GM23248 (cell line): Measurements from ENCODE around the gene RPL27A. TPM values are rescaled to one million over a fixed set of nuclear protein-coding genes. Genes with fewer than 3 reads are reported as not detected.
"Not testable (repeated sequence)": the region's sequence is repeated elsewhere in the genome, so short reads cannot be mapped to it uniquely, and the experiment has no call there.

Experiments used
- DNase-seq: peaks from one replicate; pipeline ENCODE4 v3.0.0-alpha.2; 2015
- H2AFZ ChIP-seq: fragments of 200-600 bp; sonication (generic); 2 replicates; pipeline ENCODE4 v1.6.1; 2016; ENCODE audit warnings: antibody characterized with exemption
- H3F3A ChIP-seq: fragments of 200-600 bp; sonication (generic); 2 replicates; pipeline ENCODE4 v1.6.1; 2016; ENCODE audit warnings: mild to moderate bottlenecking, antibody characterized with exemption, mixed run types; ENCODE audit not compliant: insufficient read depth
- H3K27ac ChIP-seq: fragments of 200-600 bp; sonication (generic); 2 replicates; pipeline ENCODE4 v1.5.1; 2016; ENCODE audit warnings: mild to moderate bottlenecking
- H3K27me3 ChIP-seq: fragments of 200-600 bp; sonication (generic); replicated peaks from 2 replicates; pipeline ENCODE4 v1.6.1; 2016; ENCODE audit warnings: mild to moderate bottlenecking; ENCODE audit not compliant: insufficient read depth
- H3K36me3 ChIP-seq: fragments of 200-600 bp; sonication (generic); 2 replicates; pipeline ENCODE4 v1.6.1; 2016; ENCODE audit warnings: low read depth, mild to moderate bottlenecking
- H3K4me1 ChIP-seq: fragments of 200-600 bp; sonication (generic); 2 replicates; pipeline ENCODE4 v1.6.1; 2016; ENCODE audit warnings: mild to moderate bottlenecking; ENCODE audit not compliant: insufficient read depth
- H3K4me2 ChIP-seq: fragments of 200-600 bp; sonication (generic); one replicate; pipeline ENCODE4 v1.6.1; 2016; ENCODE audit warnings: mild to moderate bottlenecking; ENCODE audit not compliant: unreplicated experiment
- H3K4me3 ChIP-seq: fragments of 200-600 bp; sonication (generic); 2 replicates; pipeline ENCODE4 v1.5.1; 2016; ENCODE audit warnings: mild to moderate bottlenecking
- H3K79me2 ChIP-seq: fragments of 200-600 bp; sonication (generic); 2 replicates; pipeline ENCODE4 v1.6.1; 2016; ENCODE audit warnings: mild to moderate bottlenecking; ENCODE audit not compliant: insufficient read depth
- H3K9ac ChIP-seq: fragments of 200-600 bp; sonication (generic); 2 replicates; pipeline ENCODE4 v1.6.1; 2016; ENCODE audit warnings: mild to moderate bottlenecking
- H3K9me2 ChIP-seq: fragments of 200-600 bp; sonication (generic); 2 replicates; pipeline ENCODE4 v1.6.1; 2016; ENCODE audit warnings: mixed run types, mild to moderate bottlenecking, moderate library complexity; ENCODE audit not compliant: insufficient read depth
- H3K9me3 ChIP-seq: fragments of 200-600 bp; sonication (generic); one replicate; pipeline ENCODE4 v1.6.1; 2017; ENCODE audit warnings: low read depth
- H4K20me1 ChIP-seq: fragments of 200-600 bp; sonication (generic); 2 replicates; pipeline ENCODE4 v1.6.0; 2016; ENCODE audit not compliant: insufficient read depth
- EZH2 ChIP-seq: fragments of 200-600 bp; sonication (generic); IDR thresholded peaks from 2 replicates; pipeline ENCODE4 v1.6.1; 2018; ENCODE audit warnings: antibody characterized with exemption, mild to moderate bottlenecking; ENCODE audit not compliant: insufficient read depth, poor library complexity, severe bottlenecking
- EZH2phosphoT487 ChIP-seq: fragments of 200-600 bp; sonication (generic); IDR thresholded peaks from 2 replicates; pipeline ENCODE4 v1.6.1; 2018; ENCODE audit warnings: antibody characterized with exemption, moderate library complexity, mild to moderate bottlenecking, low read depth; ENCODE audit not compliant: insufficient read depth
- WGBS, 2 experiments: methylation state at CpG; one replicate each; pipeline ENCODE4 v1.1.6; 2015 to 2017; ENCODE audit warnings: low lambda C conversion rate in 2 of 2, low coverage in 1 of 2; ENCODE audit errors: missing lambda C conversion rate in 2 of 2; 5-methylcytosine and 5-hydroxymethylcytosine counted together
- in situ Hi-C: fragments of 300-500 bp; cut with MboI; formaldehyde crosslinking; loops from 2 replicates; pipeline ENCODE4 v1.15.0; 2020
- polyA plus RNA-seq: library from polyadenylated mRNA; unstranded; fragments of >200 nt; fragmentation: Nextera tagmentation; extraction: Ambion mirVana; gene quantifications from 2 replicates; pipeline ENCODE4 v1.2.1, GENCODE V29; 2016
- total RNA-seq: library from RNA; depleted of rRNA; stranded (reverse); fragments of >200 nt; shearing (Covaris generic); gene quantifications from 2 replicates; pipeline ENCODE4 v1.2.3, GENCODE V29; 2014

The RPL27A gene
- total and polyA plus RNA-seq, 2 experiments from 2014 or later: 520 to 1,073 TPM

GRCh38 chr11:8658321-8659057 is 24.1 kb upstream of the RPL27A start:
- Histone ChIP-seq H3K36me3 (no peaks in the 10 kb centered on the region), H3K9ac (no peak overlapping the region), H2AFZ (no peak overlapping the region), H4K20me1 (no peaks in the 10 kb centered on the region), H3K9me2 (no peaks in the 10 kb centered on the region), H3K9me3 (no peaks in the 10 kb centered on the region), H3K79me2 (no peaks in the 10 kb centered on the region), H3K4me2 (no peak overlapping the region), H3F3A (no peaks in the 10 kb centered on the region), H3K27me3 (no peaks in the 10 kb centered on the region), H3K4me1 (no peaks in the 10 kb centered on the region), H3K4me3 (no peak overlapping the region), H3K27ac (no peak overlapping the region)
- 40 to 49% methylated on average over 15 of the region's 15 CpGs for WGBS, 2 experiments
- TF ChIP-seq EZH2 (no peak), EZH2phosphoT487 (no peak)
- in situ Hi-C loops: no loop called here
- DNase-seq: peak; percentile 13

- no peak overlapping the region for H3K4me2 ChIP-seq
- H3K4me1 ChIP-seq: no peaks in the 10 kb centered on the region
- H4K20me1 ChIP-seq: no peaks in the 10 kb centered on the region
- 86 to 90% methylated on average over 6 of the region's 6 CpGs for WGBS, 2 experiments
- no peak overlapping the region for H3K27ac ChIP-seq
- H3K79me2 ChIP-seq: no peaks in the 10 kb centered on the region
- in situ Hi-C loops: no loop called here
- TF ChIP-seq EZH2 (no peak), EZH2phosphoT487 (no peak)
- H3K9ac ChIP-seq: no peak overlapping the region
- H2AFZ ChIP-seq: no peak overlapping the region
- H3K9me2 ChIP-seq: no peaks in the 10 kb centered on the region
- H3K27me3 ChIP-seq: no peaks in the 10 kb centered on the region
- H3F3A ChIP-seq: no peaks in the 10 kb centered on the region
- H3K4me3 ChIP-seq: no peak overlapping the region
- H3K9me3 ChIP-seq: no peaks in the 10 kb centered on the region
- no peaks in the 10 kb centered on the region for H3K36me3 ChIP-seq
- DNase-seq: no peak
These were observed 21.4 kb upstream of the RPL27A start for GRCh38 chr11:8661001-8661795.

GRCh38 chr11:8665222-8665621 is 17.4 kb upstream of the RPL27A start:
- Histone ChIP-seq H3K4me3 (no peak overlapping the region), H3K9me2 (no peaks in the 10 kb centered on the region), H3K27me3 (no peaks in the 10 kb centered on the region), H2AFZ (no peak overlapping the region), H3K9me3 (no peaks in the 10 kb centered on the region), H3K4me2 (no peak overlapping the region), H4K20me1 (no peaks in the 10 kb centered on the region), H3K4me1 (peaks cover 6% of the 10 kb centered on the region), H3F3A (peaks cover 3% of the 10 kb centered on the region; the same call in 1 of the 2 replicates), H3K9ac (no peak overlapping the region), H3K79me2 (no peaks in the 10 kb centered on the region), H3K36me3 (no peaks in the 10 kb centered on the region), H3K27ac (no peak overlapping the region)
- 81 to 84% methylated on average over 1 of the region's 1 CpG for WGBS, 2 experiments
- DNase-seq: no peak
- in situ Hi-C loops: no loop called here
- TF ChIP-seq EZH2: no peak
- TF ChIP-seq EZH2phosphoT487: no peak

- DNase-seq: peak; percentile 8
- in situ Hi-C loops, H3K9me2 ChIP-seq, H3K9me3 ChIP-seq, H3K4me2 ChIP-seq, H2AFZ ChIP-seq, H3K9ac ChIP-seq, H3K36me3 ChIP-seq, H3K27me3 ChIP-seq, H3K4me3 ChIP-seq, H3K79me2 ChIP-seq, H4K20me1 ChIP-seq: not testable (repeated sequence)
- peak overlapping the region; percentile 96 for H3K27ac ChIP-seq
- H3K4me1 ChIP-seq: peaks cover 27% of the 10 kb centered on the region
- peaks cover 35% of the 10 kb centered on the region for H3F3A ChIP-seq
- 87% methylated on average over 6 of the region's 6 CpGs for WGBS, 2 experiments
These were observed 12.5 kb upstream of the RPL27A start for GRCh38 chr11:8670081-8670480.
